Caco-2 (cell line): ENCODE data around the gene C2CD3. TPM values are rescaled to one million over a fixed set of nuclear protein-coding genes. Genes with fewer than 3 reads are reported as not detected.

Source experiments
- BruUV-seq: library from RNA; stranded (reverse); fragments of 400-500 nt; replicated peaks from 2 replicates; lab custom pipeline; 2021; lab: Mats Ljungman, UMichigan
- CTCF ChIA-PET: fragments of 300-600 bp; sonication (Branson Sonifier 250); formaldehyde crosslinking; loops from one replicate; lab custom pipeline; 2022; ENCODE audit warnings: antibody characterized with exemption; lab: Charles Lee
- POLR2A ChIA-PET: fragments of 300-600 bp; sonication (Branson Sonifier 250); formaldehyde crosslinking; loops from one replicate; lab custom pipeline; 2022; ENCODE audit warnings: antibody characterized with exemption; lab: Charles Lee
- DNase-seq, 2 experiments: peaks; one replicate each; pipeline versions ENCODE4 v3.0.0 to v3.0.0-alpha.2; 2020 to 2022
- H3K27me3 ChIP-seq: replicated peaks from 2 replicates; pipeline ENCODE4 v1.6.0; 2011; ENCODE audit warnings: low read length; ENCODE audit not compliant: control insufficient read depth, insufficient read depth
- H3K36me3 ChIP-seq: 2 replicates; pipeline ENCODE4 v1.5.1; 2011; ENCODE audit warnings: low read length; ENCODE audit not compliant: control insufficient read depth, insufficient read depth
- H3K4me1 ChIP-seq: fragments of 250-450 bp; sonication (Bioruptor Pico); 2 replicates; pipeline ENCODE4 v1.5.1; 2020; ENCODE audit warnings: mild to moderate bottlenecking
- H3K4me3 ChIP-seq: 2 replicates; pipeline ENCODE4 v1.5.1; 2011; ENCODE audit warnings: low read depth, mild to moderate bottlenecking, control low read depth, low read length
- H3K9me3 ChIP-seq: fragments of 250-450 bp; sonication (Bioruptor Pico); 2 replicates; pipeline ENCODE4 v1.5.1; 2020; ENCODE audit warnings: mild to moderate bottlenecking, moderate library complexity
- H3K27ac Mint-ChIP-seq: one replicate; pipeline ENCODE4 v1.8.0; 2022; ENCODE audit warnings: mixed read lengths; ENCODE audit not compliant: unreplicated experiment
- H3K27me3 Mint-ChIP-seq: one replicate; pipeline ENCODE4 v1.8.0; 2022; ENCODE audit warnings: mixed read lengths; ENCODE audit not compliant: insufficient read depth, unreplicated experiment
- H3K36me3 Mint-ChIP-seq: one replicate; pipeline ENCODE4 v1.8.0; 2022; ENCODE audit warnings: mild to moderate bottlenecking, mixed read lengths; ENCODE audit not compliant: insufficient read depth, unreplicated experiment
- H3K4me1 Mint-ChIP-seq: one replicate; pipeline ENCODE4 v1.8.0; 2022; ENCODE audit warnings: low read depth, mixed read lengths; ENCODE audit not compliant: unreplicated experiment
- H3K4me3 Mint-ChIP-seq: one replicate; pipeline ENCODE4 v1.8.0; 2022; ENCODE audit warnings: mild to moderate bottlenecking, moderate library complexity, mixed read lengths; ENCODE audit not compliant: unreplicated experiment
- H3K9me3 Mint-ChIP-seq: one replicate; pipeline ENCODE4 v1.8.0; 2022; ENCODE audit warnings: mixed read lengths; ENCODE audit not compliant: unreplicated experiment
- CTCF ChIP-seq, 2 experiments: fragments of 200-600 bp in 1 of 2; IDR thresholded peaks; 1 replicate in 1 of 2; 2 replicates in 1 of 2; pipeline versions ENCODE4 v1.5.1 to v1.8.0; 2011 to 2022; ENCODE audit warnings: antibody characterized with exemption in 1 of 2, control low read depth in 1 of 2, inconsistent platforms in 1 of 2, low read depth in 1 of 2, low read length in 1 of 2, mild to moderate bottlenecking in 1 of 2, moderate library complexity in 1 of 2; ENCODE audit not compliant: insufficient read depth in 1 of 2, severe bottlenecking in 1 of 2, unreplicated experiment in 1 of 2
- intact Hi-C: fragments of 100-400 bp; cut with micrococcal nuclease; formaldehyde crosslinking; loops from one replicate; pipeline ENCODE4 v1.10.0; 2022; ENCODE audit not compliant: unreplicated experiment
- total RNA-seq: library from RNA; stranded (reverse); gene quantifications from 2 replicates; pipeline ENCODE4 v1.2.3, GENCODE V29; 2022

C2CD3 gene
- total RNA-seq, 1 experiment from 2014 or later, result 47.5 TPM

GRCh38 chr11:74004759-74005615 lies 165.8 kb downstream of the C2CD3 start:
- DNase-seq, result peak in 1 of 2 experiments; percentile 51
- no peak for TF ChIP-seq CTCF (IDR thresholded peaks at IDR 0.05; ENCODE audit: insufficient read depth in 1 of 2, low read depth in 1 of 2, low read length in 1 of 2, severe bottlenecking in 1 of 2, unreplicated experiment in 1 of 2)
- BruUV-seq, result no TSS peak
- Mint-ChIP-seq H3K4me1 (no peaks in the 10 kb centered on the region), H3K36me3 (no peaks in the 10 kb centered on the region), H3K27ac (no peak overlapping the region), H3K27me3 (no peaks in the 10 kb centered on the region), H3K9me3 (no peaks in the 10 kb centered on the region), H3K4me3 (no peak overlapping the region)
- no peaks in the 10 kb centered on the region for H3K9me3 ChIP-seq
- no peak overlapping the region for H3K4me3 ChIP-seq
- intact Hi-C loops, result no loop called here
- H3K36me3 ChIP-seq, result no peaks in the 10 kb centered on the region
- ChIA-PET CTCF (interaction anchor here (1.4 kb wide), 1 partner anchor 14 kb away, joined by 5 read pairs; no protein-coding TSS in a partner anchor), POLR2A (no interaction called here)
- peaks cover 6% of the 10 kb centered on the region; the same call in 1 of the 2 replicates for H3K4me1 ChIP-seq
- H3K27me3 ChIP-seq, result no peaks in the 10 kb centered on the region

- peak in 1 of 2 experiments; percentile 38 for DNase-seq
- Histone ChIP-seq H3K9me3 (no peaks in the 10 kb centered on the region), H3K36me3 (no peaks in the 10 kb centered on the region), H3K4me3 (no peak overlapping the region), H3K4me1 (peaks cover 6% of the 10 kb centered on the region; the same call in 1 of the 2 replicates), H3K27me3 (no peaks in the 10 kb centered on the region)
- Mint-ChIP-seq H3K36me3 (no peaks in the 10 kb centered on the region), H3K4me3 (no peak overlapping the region), H3K4me1 (no peaks in the 10 kb centered on the region), H3K27ac (no peak overlapping the region), H3K9me3 (no peaks in the 10 kb centered on the region), H3K27me3 (no peaks in the 10 kb centered on the region)
- POLR2A ChIA-PET, result no interaction called here
- BruUV-seq, result no TSS peak
- TF ChIP-seq CTCF (IDR thresholded peaks at IDR 0.05; ENCODE audit: insufficient read depth in 1 of 2, low read depth in 1 of 2, low read length in 1 of 2, severe bottlenecking in 1 of 2, unreplicated experiment in 1 of 2), result no peak
- intact Hi-C loops, result no loop called here
- CTCF ChIA-PET, result interaction anchor here (0.7 to 1.4 kb wide), 2 partner anchors 15 to 460 kb away, joined by 4 to 5 read pairs; no protein-coding TSS in a partner anchor
Measured at GRCh38 chr11:74004046-74004695, 166.6 kb downstream of the C2CD3 start.

- ChIA-PET POLR2A (no interaction called here), CTCF (no interaction called here)
- Mint-ChIP-seq H3K36me3 (no peaks in the 10 kb centered on the region), H3K4me3 (no peak overlapping the region), H3K4me1 (no peaks in the 10 kb centered on the region), H3K27ac (no peak overlapping the region), H3K9me3 (no peaks in the 10 kb centered on the region), H3K27me3 (no peaks in the 10 kb centered on the region)
- H3K36me3 ChIP-seq, result no peaks in the 10 kb centered on the region
- intact Hi-C loops, result no loop called here
- H3K9me3 ChIP-seq, result no peaks in the 10 kb centered on the region
- H3K27me3 ChIP-seq, result no peaks in the 10 kb centered on the region
- H3K4me3 ChIP-seq, result no peak overlapping the region
- no peak for TF ChIP-seq CTCF (IDR thresholded peaks at IDR 0.05; ENCODE audit: insufficient read depth in 1 of 2, low read depth in 1 of 2, low read length in 1 of 2, severe bottlenecking in 1 of 2, unreplicated experiment in 1 of 2)
- BruUV-seq, result no TSS peak
- peaks cover 6% of the 10 kb centered on the region; the same call in 1 of the 2 replicates for H3K4me1 ChIP-seq
- no peak for DNase-seq
Measured at GRCh38 chr11:74002832-74003231, 168.0 kb downstream of the C2CD3 start.
